GM10266 (cell line): ENCODE measurements around the gene CHRNB4.
"Not testable (repeated sequence)": the region's sequence is repeated elsewhere in the genome, so short reads cannot be mapped to it uniquely, and the experiment has no call there.

Experiments
- DNase-seq: peaks from one replicate; pipeline ENCODE4 v3.0.0; 2012; ENCODE audit errors: extremely low spot score
- TF ChIP-seq, protein P1 (sequence below): IDR thresholded peaks from 2 replicates; pipeline ENCODE4 v1.5.1; 2012; ENCODE audit warnings: mild to moderate bottlenecking, low read depth; ENCODE audit not compliant: control insufficient read depth, insufficient read depth; ENCODE audit errors: missing control alignments

CHRNB4 gene, protein sequence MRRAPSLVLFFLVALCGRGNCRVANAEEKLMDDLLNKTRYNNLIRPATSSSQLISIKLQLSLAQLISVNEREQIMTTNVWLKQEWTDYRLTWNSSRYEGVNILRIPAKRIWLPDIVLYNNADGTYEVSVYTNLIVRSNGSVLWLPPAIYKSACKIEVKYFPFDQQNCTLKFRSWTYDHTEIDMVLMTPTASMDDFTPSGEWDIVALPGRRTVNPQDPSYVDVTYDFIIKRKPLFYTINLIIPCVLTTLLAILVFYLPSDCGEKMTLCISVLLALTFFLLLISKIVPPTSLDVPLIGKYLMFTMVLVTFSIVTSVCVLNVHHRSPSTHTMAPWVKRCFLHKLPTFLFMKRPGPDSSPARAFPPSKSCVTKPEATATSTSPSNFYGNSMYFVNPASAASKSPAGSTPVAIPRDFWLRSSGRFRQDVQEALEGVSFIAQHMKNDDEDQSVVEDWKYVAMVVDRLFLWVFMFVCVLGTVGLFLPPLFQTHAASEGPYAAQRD

GRCh38 chr15:78641102-78641748 is at the start of gene CHRNB4:
CHRNB4 (minus strand) TSS chr15:78641210; CDS start chr15:78641133, 77 bp downstream.
- TF ChIP-seq, protein P1, sequence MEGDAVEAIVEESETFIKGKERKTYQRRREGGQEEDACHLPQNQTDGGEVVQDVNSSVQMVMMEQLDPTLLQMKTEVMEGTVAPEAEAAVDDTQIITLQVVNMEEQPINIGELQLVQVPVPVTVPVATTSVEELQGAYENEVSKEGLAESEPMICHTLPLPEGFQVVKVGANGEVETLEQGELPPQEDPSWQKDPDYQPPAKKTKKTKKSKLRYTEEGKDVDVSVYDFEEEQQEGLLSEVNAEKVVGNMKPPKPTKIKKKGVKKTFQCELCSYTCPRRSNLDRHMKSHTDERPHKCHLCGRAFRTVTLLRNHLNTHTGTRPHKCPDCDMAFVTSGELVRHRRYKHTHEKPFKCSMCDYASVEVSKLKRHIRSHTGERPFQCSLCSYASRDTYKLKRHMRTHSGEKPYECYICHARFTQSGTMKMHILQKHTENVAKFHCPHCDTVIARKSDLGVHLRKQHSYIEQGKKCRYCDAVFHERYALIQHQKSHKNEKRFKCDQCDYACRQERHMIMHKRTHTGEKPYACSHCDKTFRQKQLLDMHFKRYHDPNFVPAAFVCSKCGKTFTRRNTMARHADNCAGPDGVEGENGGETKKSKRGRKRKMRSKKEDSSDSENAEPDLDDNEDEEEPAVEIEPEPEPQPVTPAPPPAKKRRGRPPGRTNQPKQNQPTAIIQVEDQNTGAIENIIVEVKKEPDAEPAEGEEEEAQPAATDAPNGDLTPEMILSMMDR, result no peak
- DNase-seq, result no peak

- no peak for DNase-seq
- TF ChIP-seq, protein P1, result no peak
Observed at GRCh38 chr15:78689626-78690025, 48.6 kb upstream of the CHRNB4 start.

GRCh38 chr15:78685925-78686324 is 44.9 kb upstream of the CHRNB4 start:
- no peak for DNase-seq
- TF ChIP-seq, protein P1, result no peak

DNA sequence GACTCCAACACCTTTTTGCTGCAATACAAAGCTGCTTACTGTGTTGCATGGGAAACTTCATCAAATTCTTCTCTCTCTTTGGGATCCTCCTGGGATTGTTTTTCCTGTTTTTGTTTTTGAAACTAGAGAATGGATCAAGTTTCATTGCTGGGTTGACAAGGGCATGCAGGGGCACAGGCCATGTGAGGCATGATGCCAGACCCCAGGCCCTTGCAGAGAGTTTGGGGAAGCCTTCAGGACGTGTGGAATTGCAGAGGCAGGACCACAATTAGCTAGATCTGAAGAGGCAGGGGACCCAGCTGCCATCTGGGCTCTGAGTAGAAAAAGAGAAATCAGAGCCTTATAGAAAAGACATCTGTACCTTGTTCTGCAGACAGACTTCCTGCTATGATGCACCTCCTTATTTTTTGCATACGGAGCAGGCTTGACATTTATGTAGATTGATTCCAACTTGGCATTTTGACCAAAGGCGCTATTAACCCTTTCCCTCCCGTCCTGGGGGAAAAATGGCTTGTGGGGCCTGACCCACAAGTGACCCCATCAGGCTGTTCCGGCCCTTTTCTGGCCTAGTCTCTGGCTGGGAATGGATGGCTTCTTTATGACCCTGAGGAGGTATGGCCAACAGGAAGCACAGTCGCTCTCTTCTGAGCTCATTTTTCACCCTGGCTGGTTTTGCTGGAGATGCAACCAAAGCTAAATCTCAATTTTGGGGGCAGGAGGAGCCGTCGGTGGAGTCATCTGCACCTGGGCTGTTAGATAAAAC is 44.3 kb upstream of the CHRNB4 start:
- TF ChIP-seq, protein P1, result no peak
- DNase-seq, result no peak

DNA sequence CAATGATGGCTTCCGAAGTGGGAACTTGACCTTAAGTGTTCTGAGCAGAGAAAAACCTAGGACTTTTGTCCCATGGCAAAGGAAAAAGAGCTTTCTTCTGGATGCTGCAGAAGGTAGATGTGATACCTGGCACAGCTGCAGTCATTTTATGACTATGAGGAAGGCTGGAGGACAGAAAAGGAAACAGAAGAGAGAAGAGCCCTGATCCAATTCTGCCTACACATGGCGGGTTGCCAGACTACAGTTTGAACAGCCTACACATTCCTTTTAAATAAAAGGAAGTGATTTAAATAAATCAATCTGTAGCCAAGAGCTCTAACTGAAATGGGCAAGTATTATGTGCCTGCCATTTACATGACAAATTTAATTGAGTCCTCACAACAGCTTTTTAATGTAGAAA is 43.6 kb upstream of the CHRNB4 start:
- DNase-seq, result no peak
- TF ChIP-seq, protein P1, result no peak

- DNase-seq, result not testable (repeated sequence)
Observed at GRCh38 chr15:78683599-78683998, 42.6 kb upstream of the CHRNB4 start.

- TF ChIP-seq, protein P1, result no peak
- no peak for DNase-seq
Observed at GRCh38 chr15:78682693-78683410, 41.8 kb upstream of the CHRNB4 start.
